ENCODE measurements around the gene KRT6A. TPM values are rescaled to one million over a fixed set of nuclear protein-coding genes. Genes with fewer than 3 reads are reported as not detected.

KRT6A gene
- total RNA-seq, 4 donors from 2014 or later = 0.98 TPM; not detected in 3

- no peak for TF ChIP-seq CTCF (IDR thresholded peaks at IDR 0.05; ENCODE audit: low read depth)
Measured at GRCh38 chr12:52529846-52530245, 36.8 kb upstream of the KRT6A start.

GRCh38 chr12:52529417-52529816, 36.4 kb upstream of the KRT6A start:
- no peak for TF ChIP-seq CTCF (IDR thresholded peaks at IDR 0.05; ENCODE audit: low read depth)

- no peak for TF ChIP-seq CTCF (IDR thresholded peaks at IDR 0.05; ENCODE audit: low read depth)
Measured at GRCh38 chr12:52528641-52529143, 35.6 kb upstream of the KRT6A start.

GRCh38 chr12:52527121-52527800, 34.2 kb upstream of the KRT6A start:
- no peak for TF ChIP-seq CTCF (IDR thresholded peaks at IDR 0.05; ENCODE audit: low read depth)

GRCh38 chr12:52526511-52526951, 33.5 kb upstream of the KRT6A start:
- TF ChIP-seq CTCF (IDR thresholded peaks at IDR 0.05; ENCODE audit: low read depth) = no peak

GRCh38 chr12:52525661-52526499, 32.8 kb upstream of the KRT6A start:
- TF ChIP-seq CTCF (IDR thresholded peaks at IDR 0.05; ENCODE audit: low read depth) = no peak
